Neural cell (in vitro differentiated cells): ENCODE data around the gene KIRREL3. TPM values are rescaled to one million over a fixed set of nuclear protein-coding genes. Genes with fewer than 3 reads are reported as not detected.

Experiments
- H2AFZ ChIP-seq: fragments of 200-600, 300-800 bp; sonication (generic), shearing (Covaris generic); 2 replicates; pipeline ENCODE4 v1.6.0; 2014; ENCODE audit warnings: low read depth, mild to moderate bottlenecking, antibody characterized with exemption, low read length, moderate library complexity
- H3F3A ChIP-seq: fragments of 200-600 bp; shearing (Covaris generic); 2 replicates; pipeline ENCODE4 v1.6.1; 2016; ENCODE audit warnings: mild to moderate bottlenecking, moderate library complexity, mixed read lengths, antibody characterized with exemption, low read length; ENCODE audit not compliant: insufficient read depth, poor library complexity, severe bottlenecking
- H3K27ac ChIP-seq: fragments of 200-600, 300-800 bp; sonication (generic), shearing (Covaris generic); 2 replicates; pipeline ENCODE4 v1.5.1; 2014; ENCODE audit warnings: mild to moderate bottlenecking, low read length, moderate library complexity
- H3K27me3 ChIP-seq: fragments of 300-800, 200-600 bp; sonication (generic), shearing (Covaris generic); 2 replicates; pipeline ENCODE4 v1.6.0; 2014; ENCODE audit warnings: mild to moderate bottlenecking, low read depth, low read length, moderate library complexity; ENCODE audit not compliant: insufficient read depth
- H3K36me3 ChIP-seq: fragments of 300-800, 200-600 bp; sonication (generic), shearing (Covaris generic); 2 replicates; pipeline ENCODE4 v1.5.1; 2014; ENCODE audit warnings: mild to moderate bottlenecking, antibody characterized with exemption, low read length, moderate library complexity; ENCODE audit not compliant: insufficient read depth
- H3K4me2 ChIP-seq: fragments of 300-800, 200-600 bp; sonication (generic), shearing (Covaris generic); 2 replicates; pipeline ENCODE4 v1.6.0; 2014; ENCODE audit warnings: mild to moderate bottlenecking, low read length
- H3K4me3 ChIP-seq: fragments of 300-800, 200-600 bp; sonication (generic), shearing (Covaris generic); 2 replicates; pipeline ENCODE4 v1.5.1; 2014; ENCODE audit warnings: mild to moderate bottlenecking, low read length, moderate library complexity
- H3K79me2 ChIP-seq: fragments of 200-600 bp; shearing (Covaris generic); replicated peaks from 2 replicates; pipeline ENCODE4 v1.6.0; 2014; ENCODE audit warnings: mild to moderate bottlenecking, low read length, moderate library complexity; ENCODE audit not compliant: insufficient read depth
- H3K9ac ChIP-seq: fragments of 300-800, 200-600 bp; sonication (generic), shearing (Covaris generic); 2 replicates; pipeline ENCODE4 v1.6.1; 2016; ENCODE audit warnings: mild to moderate bottlenecking, low read length, mixed read lengths
- H3K9me2 ChIP-seq: fragments of 200-600 bp; shearing (Covaris generic); 2 replicates; pipeline ENCODE4 v1.6.1; 2016; ENCODE audit warnings: mild to moderate bottlenecking, low read length, mixed read lengths; ENCODE audit not compliant: insufficient read depth
- H3K9me3 ChIP-seq: fragments of 200-600, 300-800 bp; sonication (generic), shearing (Covaris generic); 2 replicates; pipeline ENCODE4 v1.6.1; 2016; ENCODE audit warnings: mild to moderate bottlenecking, mixed run types, low read length, moderate library complexity, mixed read lengths
- H4K20me1 ChIP-seq: fragments of 200-600 bp; shearing (Covaris generic); 2 replicates; pipeline ENCODE4 v1.6.1; 2016; ENCODE audit warnings: mild to moderate bottlenecking, mixed run types; ENCODE audit not compliant: insufficient read depth
- EP300 ChIP-seq: fragments of 450-650 bp; conservative IDR thresholded peaks from 2 replicates; pipeline ENCODE4 v1.6.1; 2014; ENCODE audit warnings: antibody characterized with exemption, mild to moderate bottlenecking, moderate library complexity; ENCODE audit not compliant: poor library complexity, severe bottlenecking
- MXI1 ChIP-seq: fragments of 450-650 bp; conservative IDR thresholded peaks from 2 replicates; pipeline ENCODE4 v1.6.1; 2014; ENCODE audit warnings: antibody characterized with exemption, mild to moderate bottlenecking; ENCODE audit not compliant: poor library complexity, severe bottlenecking
- POLR2AphosphoS5 ChIP-seq: IDR thresholded peaks from 2 replicates; pipeline ENCODE4 v1.6.1; 2012
- RAD21 ChIP-seq: fragments of 450-650 bp; conservative IDR thresholded peaks from 2 replicates; pipeline ENCODE4 v1.6.1; 2014; ENCODE audit warnings: antibody characterized with exemption, mild to moderate bottlenecking, moderate library complexity
- REST ChIP-seq: IDR thresholded peaks from 2 replicates; pipeline ENCODE4 v1.6.1; 2012; ENCODE audit warnings: borderline replicate concordance
- SMC3 ChIP-seq: fragments of 450-650 bp; conservative IDR thresholded peaks from 2 replicates; pipeline ENCODE4 v1.6.1; 2014; ENCODE audit warnings: antibody characterized with exemption, mild to moderate bottlenecking, moderate library complexity; ENCODE audit not compliant: poor library complexity
- TAF1 ChIP-seq: IDR thresholded peaks from 2 replicates; pipeline ENCODE4 v1.6.1; 2012; ENCODE audit warnings: low read depth
- polyA plus RNA-seq: library from polyadenylated mRNA; depleted of rRNA; stranded (reverse); fragments of >200 nt; gene quantifications from 2 replicates; pipeline ENCODE4 v1.2.3, GENCODE V29; 2014

Gene KIRREL3
- polyA plus RNA-seq, 1 donor from 2014 or later = 23.8 TPM

DNA sequence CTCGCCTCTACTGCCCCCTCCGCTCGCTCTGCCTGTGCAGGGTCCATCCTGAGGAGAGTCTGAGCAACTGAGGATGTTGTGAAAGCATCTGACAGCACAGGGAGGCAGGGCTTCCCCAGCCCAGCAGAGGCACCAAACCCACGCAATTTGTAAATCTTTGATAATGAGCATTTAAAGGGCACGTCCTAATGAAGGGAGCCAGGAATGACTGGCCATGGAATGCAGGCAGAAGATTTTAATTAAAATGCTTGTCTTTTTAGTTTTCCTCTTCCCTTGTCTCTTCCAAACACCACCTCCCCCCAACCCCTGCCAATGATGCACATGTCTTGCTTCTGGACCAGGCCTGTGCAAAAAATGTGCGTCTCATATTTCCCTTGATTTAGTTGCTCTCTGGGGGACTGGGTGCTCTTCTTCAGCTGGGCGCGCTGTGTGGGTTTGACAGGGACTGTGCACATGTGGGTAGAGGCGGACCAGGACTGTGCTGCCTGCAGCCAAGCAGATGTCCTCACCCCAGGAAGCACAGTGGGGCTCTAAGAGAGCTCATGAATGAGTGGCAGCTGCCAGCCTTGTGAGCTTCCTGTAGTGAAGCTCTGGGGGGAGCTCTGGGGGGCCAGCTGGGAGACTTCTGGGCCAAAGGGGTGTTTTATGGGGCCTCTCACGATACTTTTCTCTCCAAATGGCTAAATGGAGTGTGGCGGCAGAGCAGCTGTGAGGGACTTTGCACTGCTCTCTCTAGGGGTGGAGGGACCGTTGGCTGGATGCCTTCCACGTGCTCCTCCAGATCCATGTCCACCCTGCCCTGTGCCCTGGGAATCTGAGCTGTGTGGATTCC, 371.6 kb downstream of the KIRREL3 start:
- Histone ChIP-seq H2AFZ (no peak overlapping the region), H3F3A (no peaks in the 10 kb centered on the region), H3K9ac (no peak overlapping the region), H4K20me1 (no peaks in the 10 kb centered on the region), H3K9me2 (no peaks in the 10 kb centered on the region), H3K79me2 (no peaks in the 10 kb centered on the region), H3K27me3 (no peaks in the 10 kb centered on the region), H3K36me3 (no peaks in the 10 kb centered on the region), H3K9me3 (no peaks in the 10 kb centered on the region), H3K27ac (no peak overlapping the region), H3K4me3 (no peak overlapping the region), H3K4me2 (no peak overlapping the region)
- TF ChIP-seq EP300 = no peak
- no peak for TF ChIP-seq SMC3
- no peak for TF ChIP-seq POLR2AphosphoS5

- H4K20me1 ChIP-seq = no peaks in the 10 kb centered on the region
- H3K9ac ChIP-seq = no peak overlapping the region
- H3K27me3 ChIP-seq = no peaks in the 10 kb centered on the region
- H3K4me2 ChIP-seq = no peak overlapping the region
- no peaks in the 10 kb centered on the region for H3K79me2 ChIP-seq
- no peak overlapping the region for H3K4me3 ChIP-seq
- H3K27ac ChIP-seq = no peak overlapping the region
- no peaks in the 10 kb centered on the region for H3K9me2 ChIP-seq
- TF ChIP-seq EP300 = no peak
- TF ChIP-seq RAD21 = no peak
- TF ChIP-seq REST = no peak
- TF ChIP-seq SMC3 = no peak
- H3K9me3 ChIP-seq = no peaks in the 10 kb centered on the region
- no peak overlapping the region for H2AFZ ChIP-seq
- no peaks in the 10 kb centered on the region for H3F3A ChIP-seq
- no peaks in the 10 kb centered on the region for H3K36me3 ChIP-seq
Measured at GRCh38 chr11:126628450-126628789, 372.1 kb downstream of the KIRREL3 start.

DNA sequence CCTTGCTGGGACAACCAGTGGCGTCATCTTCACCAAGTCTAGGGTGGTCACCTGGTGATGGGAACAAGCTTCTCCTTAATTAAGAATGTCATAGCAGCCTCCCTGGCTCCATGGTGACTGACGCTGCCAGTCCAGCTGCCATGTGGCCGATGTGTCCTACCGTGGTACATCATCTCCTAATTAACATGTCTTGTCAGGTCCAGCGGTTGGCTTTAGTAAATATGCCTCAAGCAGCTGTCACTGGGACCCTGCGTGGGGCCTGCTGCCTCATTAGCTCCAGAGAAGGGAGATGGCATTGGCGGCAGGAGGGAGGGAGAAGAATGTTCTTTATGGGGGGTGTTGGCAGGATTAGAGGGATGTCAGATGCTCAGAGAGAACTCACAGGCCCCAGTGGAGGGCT, 373.1 kb downstream of the KIRREL3 start:
- Histone ChIP-seq H3K9ac (no peak overlapping the region), H4K20me1 (no peaks in the 10 kb centered on the region), H3K79me2 (no peaks in the 10 kb centered on the region), H3K27ac (no peak overlapping the region), H3K4me3 (no peak overlapping the region), H3F3A (no peaks in the 10 kb centered on the region), H3K4me2 (no peak overlapping the region), H3K36me3 (no peaks in the 10 kb centered on the region), H3K9me2 (no peaks in the 10 kb centered on the region), H2AFZ (no peak overlapping the region), H3K27me3 (no peaks in the 10 kb centered on the region), H3K9me3 (no peaks in the 10 kb centered on the region)
- TF ChIP-seq MXI1 = no peak
- no peak for TF ChIP-seq TAF1
- no peak for TF ChIP-seq SMC3
